GM18505 (cell line): ENCODE data around the gene POLR3G.

ENCODE experiments used
- ATAC-seq: cut with Tn5 transposase; IDR thresholded peaks from one replicate; pipeline ENCODE4 v1.9.1; 2021; ENCODE audit not compliant: unreplicated experiment
- POLR2A ChIP-seq: IDR thresholded peaks from 4 replicates; pipeline ENCODE4 v1.6.1; 2011; ENCODE audit warnings: borderline replicate concordance; ENCODE audit not compliant: insufficient read depth, insufficient read length; ENCODE audit errors: extremely low read depth

Gene POLR3G, protein sequence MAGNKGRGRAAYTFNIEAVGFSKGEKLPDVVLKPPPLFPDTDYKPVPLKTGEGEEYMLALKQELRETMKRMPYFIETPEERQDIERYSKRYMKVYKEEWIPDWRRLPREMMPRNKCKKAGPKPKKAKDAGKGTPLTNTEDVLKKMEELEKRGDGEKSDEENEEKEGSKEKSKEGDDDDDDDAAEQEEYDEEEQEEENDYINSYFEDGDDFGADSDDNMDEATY

DNA sequence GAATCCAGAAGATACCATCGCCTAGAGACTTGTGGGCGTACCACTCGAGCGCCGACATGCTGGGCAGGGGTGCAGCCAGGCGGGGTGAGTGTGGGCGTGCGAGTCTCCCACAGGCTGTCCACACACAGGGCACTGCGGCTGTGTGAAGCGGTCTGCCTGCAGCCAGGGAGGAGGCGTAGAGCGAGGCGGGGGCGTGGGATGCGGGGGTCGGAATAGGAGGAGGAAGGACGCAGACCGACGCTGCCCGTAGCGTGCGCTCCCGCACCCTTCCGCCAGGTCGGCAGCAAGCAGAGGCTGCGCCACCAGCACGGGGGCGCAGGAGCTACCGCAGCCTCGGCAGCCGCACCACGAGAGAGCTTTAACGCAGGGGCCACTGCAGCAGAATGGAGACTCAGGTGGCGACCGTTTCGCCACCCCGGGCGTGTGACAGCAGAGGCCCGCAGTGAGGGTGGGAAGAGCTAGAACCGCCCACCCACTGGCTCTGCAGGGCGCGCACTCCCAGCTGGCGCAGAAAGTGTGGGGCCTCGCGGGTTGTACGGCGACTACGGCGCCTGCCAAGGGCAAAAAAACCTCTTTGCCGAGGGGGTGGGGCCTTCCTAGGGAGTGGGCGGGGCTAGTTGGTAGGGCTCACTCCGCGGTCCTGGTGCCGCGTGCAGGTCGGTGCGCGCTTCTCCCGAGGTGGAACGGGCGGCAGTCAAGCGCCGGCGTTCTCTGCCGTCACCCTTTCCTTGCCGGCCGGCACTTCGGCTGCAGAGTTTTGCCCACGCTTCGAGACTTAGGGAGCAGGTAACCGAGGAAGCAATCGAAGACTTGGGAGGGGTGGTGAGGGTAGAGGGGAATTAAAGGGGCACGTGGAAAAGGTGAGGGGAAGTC lies at the start of gene POLR3G, which contains the start of gene MBLAC2:
TSS of gene POLR3G (plus strand) at position 630 of the 873 bp plus-strand sequence. CDS start 10,704 bp downstream, outside the sequence.
TSS of gene MBLAC2 (minus strand) at position 537 of the 873 bp plus-strand sequence. CDS start at position 58, 479 bp downstream.
- peak; percentile 87 for TF ChIP-seq POLR2A
- ATAC-seq: peak; percentile 88

DNA sequence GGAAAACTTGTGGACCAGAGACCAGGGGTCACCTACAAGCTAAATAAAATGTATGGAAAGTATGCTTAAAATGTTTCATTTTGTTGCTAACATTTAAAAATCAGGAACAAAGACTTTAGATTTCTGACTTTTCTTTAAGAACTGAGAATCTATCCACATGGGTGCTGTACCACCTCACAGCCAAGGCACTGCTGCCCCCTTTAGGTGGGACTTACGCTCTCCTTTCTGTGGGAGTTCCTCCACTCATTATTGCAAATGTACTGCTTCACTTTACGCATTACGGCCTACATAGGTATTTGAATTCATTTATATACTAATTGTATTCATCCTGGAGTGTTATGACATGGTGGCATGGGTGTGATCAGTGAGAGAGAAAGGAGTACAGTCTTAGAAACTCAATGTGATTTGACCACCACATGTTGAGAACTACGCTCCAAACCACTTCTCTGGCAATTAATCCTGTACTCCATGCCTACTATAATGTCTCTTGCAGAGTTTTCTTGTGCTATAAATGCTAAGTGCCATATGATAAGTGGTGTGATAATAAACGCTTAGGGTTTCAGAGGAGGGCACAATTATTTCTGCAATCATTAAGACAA lies 40.4 kb upstream of the POLR3G start:
- ATAC-seq: no peak
- no peak for TF ChIP-seq POLR2A

DNA sequence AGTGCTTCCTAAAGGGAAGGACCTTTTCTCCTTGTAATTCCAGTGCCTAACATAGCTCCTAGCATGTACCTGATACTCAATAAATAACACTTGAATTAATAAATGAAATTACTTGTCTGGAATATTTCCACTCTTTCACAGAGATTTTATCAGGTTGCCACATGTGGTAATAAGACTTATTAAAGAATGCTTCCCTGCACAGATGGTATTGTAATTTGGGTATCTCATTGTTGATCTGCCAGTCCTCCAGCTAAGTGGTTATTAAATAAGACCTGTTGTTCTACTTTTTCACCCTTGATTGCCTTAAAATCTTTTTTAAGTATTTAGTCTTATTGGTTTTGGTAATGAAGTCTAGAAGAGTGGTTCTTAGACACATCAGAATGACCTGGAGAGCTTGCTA lies 37.0 kb upstream of the POLR3G start:
- TF ChIP-seq POLR2A: no peak
- ATAC-seq: no peak

DNA sequence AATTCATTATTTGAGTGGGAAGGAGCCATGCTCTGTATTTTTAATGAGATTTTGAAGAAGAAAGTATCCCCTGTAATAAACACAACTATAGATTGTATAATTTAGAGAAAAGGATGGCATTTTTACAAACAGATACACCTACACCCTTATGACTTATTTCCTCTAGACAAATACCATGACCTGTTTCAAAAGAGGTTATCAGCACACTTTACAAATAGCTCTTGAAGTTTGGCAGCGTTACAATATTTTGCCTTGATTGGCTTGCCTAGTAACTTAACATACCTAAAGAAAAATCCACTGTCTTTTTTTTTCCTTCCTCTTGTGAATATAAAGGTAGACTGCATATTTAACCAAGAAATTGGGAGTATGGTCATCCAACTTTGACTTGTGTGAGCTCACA lies 36.6 kb upstream of the POLR3G start:
- no peak for ATAC-seq
- TF ChIP-seq POLR2A: no peak

DNA sequence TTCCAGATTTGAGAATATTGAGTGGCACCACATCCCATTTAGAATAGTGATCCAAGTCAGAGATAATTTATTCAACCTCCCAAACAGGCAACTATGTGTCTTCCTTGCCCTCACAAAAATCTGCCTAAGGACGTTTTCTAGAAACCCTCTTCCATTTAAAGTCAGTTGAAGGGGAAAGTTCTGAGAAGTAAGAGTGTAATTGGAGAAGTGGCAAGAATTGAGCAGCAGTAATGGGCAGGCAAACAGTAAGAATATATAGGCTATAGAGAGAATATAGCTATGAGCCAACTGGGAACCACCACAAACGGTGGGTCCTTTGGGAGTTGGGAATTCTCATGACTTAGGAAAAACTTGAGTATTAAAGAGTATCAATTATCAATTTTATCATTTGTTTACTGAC lies 34.0 kb upstream of the POLR3G start:
- ATAC-seq: no peak
- no peak for TF ChIP-seq POLR2A

DNA sequence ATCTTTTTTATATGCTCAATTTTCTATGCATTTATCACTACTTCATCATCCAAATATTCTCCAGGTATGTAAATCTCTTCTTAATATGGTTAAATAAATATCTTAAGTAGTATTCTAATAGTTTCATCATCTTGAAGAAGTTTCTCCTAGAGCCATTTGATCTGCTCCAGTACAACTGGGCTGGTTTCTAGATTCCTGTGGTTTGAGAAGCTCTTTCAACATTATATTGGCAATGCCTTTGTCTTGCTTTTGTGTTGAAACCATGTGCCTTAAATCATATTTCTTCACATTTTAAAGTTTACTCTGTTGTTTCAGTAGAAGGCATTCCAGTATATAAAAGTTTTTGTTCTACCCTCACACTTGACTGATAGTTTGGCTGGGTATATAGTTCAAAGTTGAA lies 27.7 kb upstream of the POLR3G start:
- no peak for TF ChIP-seq POLR2A
- no peak for ATAC-seq

DNA sequence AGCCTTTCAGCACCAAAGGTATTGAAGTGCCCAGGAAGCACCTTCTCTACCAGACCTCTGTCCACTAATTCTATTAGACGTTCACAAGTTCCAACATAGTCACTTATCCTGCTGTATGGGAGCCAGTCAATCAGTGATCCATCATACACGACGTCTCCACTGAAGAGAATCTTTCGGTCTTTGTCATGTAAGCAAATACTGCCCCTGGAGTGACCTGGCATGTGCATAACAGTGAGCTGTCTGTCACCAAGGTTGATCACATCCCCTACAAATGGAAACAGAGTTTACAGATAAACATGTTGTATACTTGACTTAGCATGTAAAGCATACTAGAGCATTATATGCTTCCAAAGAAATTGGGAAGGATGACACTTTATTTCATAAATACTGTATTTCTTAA lies 13.4 kb upstream of the POLR3G start:
- TF ChIP-seq POLR2A: no peak
- ATAC-seq: no peak

DNA sequence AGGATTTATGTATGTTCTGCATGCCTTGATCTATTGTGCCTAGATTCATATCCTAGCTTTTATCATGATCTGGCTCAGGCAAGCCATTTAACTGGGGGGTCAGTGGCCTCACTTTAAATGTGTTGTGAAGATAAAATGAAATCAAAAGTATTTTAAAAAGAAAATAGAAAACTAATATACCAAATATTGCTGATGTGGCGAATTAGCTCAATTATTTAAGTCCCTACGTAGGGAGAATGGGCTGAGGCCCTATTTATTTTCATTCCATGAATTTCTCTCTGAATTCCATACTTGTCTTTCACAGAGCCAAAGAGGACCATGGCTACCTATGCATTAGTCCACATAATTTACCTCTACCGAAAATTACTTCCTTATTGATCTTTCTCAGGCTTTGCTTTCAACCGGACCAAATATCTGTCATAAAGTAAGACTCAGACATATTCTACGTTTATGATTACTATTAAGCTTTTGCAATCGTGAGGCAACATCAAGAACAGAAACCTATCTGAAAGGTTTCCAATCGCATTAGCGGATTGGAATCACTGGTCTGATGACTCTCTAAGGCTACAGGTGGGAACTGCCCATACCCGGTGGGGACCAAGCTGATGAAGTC lies 1.8 kb upstream of the POLR3G start:
- no peak for TF ChIP-seq POLR2A
- no peak for ATAC-seq

DNA sequence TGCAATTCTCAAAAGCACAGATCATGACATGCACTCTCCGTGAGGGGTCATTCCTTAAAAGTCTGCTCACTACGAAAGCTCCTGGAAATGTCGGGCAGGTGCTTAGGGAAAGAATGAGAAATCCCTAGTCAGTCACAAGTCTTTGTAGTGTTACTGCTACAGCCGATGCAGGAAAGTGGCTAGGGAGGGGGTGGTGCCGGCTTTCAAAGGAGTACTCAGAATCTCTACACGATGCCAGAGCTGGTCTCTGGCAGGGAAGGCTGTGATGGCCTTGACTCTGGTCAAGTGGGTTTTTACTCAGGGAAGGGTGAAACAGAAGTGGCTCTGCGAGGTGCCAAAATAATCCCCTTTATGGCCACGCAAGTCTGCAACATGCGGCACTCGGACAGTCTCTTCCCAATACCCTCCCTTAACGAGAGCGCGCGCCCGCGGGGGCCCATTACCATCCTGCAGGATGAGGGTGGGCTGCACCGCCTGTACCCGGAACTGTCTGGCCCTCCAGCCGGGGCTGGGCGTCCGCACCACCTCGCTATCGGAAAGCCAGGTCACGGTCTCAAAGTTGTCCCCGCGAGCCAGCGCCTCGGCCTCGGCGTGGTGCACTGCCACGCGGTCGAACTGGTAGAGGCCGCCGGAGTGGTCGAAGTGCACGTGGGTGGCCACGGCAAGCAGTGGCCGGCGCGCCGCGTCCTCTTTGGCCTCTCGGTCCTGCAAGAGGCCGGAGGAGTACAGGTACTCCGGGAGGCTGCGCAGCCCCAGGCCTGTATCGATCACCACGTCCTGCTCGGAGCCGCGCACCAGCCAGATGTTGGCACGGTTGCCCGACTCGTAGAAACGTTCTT lies 1.0 kb upstream of the POLR3G start:
- peak; percentile 12 for ATAC-seq

DNA sequence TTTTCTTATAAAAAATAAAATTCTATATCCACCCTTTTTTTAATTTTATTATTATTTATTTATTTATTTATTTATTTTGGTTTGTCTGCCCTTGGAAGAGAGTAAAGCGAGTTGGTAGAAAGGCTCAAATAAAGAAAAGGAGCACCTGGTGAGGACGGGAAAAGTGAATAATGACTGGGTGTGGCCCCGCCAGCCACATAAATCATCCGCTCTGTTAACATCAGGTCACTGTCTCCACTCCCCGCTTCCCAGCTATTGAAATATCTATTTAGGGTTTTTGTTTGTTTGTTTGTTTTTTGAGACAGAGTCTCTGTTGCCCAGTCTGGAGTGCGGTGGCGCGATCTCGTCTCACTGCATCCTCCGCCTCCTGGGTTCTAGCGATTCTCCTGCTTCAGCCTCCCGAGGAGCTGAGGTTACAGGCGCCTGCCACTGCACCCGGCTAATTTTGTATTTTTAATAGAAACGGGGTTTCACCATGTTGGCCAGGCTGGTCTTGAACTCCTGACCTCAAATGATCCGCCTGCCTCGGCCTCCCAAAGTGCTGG lies 844 bp downstream of the POLR3G start:
- no peak for TF ChIP-seq POLR2A
- ATAC-seq: no peak

More for the DNA sequence above, 1.0 kb upstream of the POLR3G start:
- TF ChIP-seq POLR2A: no peak

DNA sequence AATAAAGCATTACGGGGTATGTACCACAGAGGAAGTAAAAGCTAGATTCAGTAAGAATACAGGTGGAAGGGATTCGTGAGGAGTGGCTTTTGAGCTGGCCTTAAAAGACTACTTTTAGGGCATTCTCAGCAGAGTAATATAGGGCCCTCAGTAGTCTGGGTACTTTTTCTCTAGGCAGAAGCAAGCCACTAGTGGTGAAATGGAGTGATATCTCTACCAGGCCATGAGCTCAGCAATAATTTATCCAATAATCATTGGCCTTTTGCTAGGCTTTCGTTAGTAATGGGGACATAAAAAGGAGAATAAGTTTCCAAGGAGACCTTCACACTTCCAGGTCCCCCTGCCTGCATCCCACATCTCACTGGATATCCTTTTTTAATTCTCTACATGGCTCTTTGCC lies 1.7 kb downstream of the POLR3G start:
- ATAC-seq: no peak
- no peak for TF ChIP-seq POLR2A

DNA sequence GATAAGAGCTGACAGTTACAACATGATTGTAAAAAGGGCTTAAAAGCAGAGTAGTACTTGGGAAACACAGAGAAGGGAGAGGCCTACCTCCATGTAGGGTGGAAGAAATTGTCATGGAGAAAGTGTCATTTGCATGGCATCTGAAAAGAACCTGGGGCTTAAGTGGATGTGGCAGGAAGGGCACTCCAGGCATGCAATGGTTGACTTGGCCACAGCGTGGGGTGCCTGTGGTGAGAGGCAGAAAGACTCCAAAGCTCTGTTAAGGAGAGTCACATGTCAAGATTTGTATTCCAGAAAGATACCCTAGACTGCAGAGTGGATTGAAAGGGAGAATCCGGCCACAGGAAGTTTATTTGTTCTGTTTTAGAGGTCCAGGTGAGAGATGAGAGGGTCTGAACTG lies 2.4 kb downstream of the POLR3G start:
- ATAC-seq: no peak

More for the DNA sequence above, 2.4 kb downstream of the POLR3G start:
- no peak for TF ChIP-seq POLR2A
